ENCODE data around the gene ADAMTS19.
"Not testable (repeated sequence)": the region's sequence is repeated elsewhere in the genome, so short reads cannot be mapped to it uniquely, and the experiment has no call there.

Gene ADAMTS19

DNA sequence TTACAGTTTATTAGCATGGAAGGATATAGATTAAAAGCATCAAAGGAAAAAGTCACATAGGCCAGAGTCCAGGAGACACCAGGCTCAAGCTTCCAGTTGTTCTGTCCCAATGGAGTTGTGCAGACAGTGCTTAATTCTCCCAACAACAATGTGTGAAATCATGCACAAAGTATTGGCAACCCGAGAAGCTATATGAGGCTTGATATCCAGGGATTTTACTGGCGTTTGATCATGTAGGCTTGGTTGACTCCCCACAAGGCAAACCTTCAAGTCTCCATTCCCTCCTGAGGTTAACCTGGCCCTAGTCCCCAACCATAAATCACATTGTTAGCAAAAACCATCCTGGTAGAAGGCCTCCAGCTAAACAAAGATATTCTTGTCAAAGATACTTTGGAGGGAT, 141.5 kb downstream of the ADAMTS19 start:
- no peak for DNase-seq (ENCODE audit: low read depth)

GRCh38 chr5:129608350-129608749, 148.3 kb downstream of the ADAMTS19 start:
- DNase-seq (ENCODE audit: low read depth): no peak

GRCh38 chr5:129609710-129610109, 149.6 kb downstream of the ADAMTS19 start:
- no peak for DNase-seq (ENCODE audit: low read depth)

GRCh38 chr5:129616517-129616916, 156.4 kb downstream of the ADAMTS19 start:
- no peak for DNase-seq (ENCODE audit: low read depth)

DNA sequence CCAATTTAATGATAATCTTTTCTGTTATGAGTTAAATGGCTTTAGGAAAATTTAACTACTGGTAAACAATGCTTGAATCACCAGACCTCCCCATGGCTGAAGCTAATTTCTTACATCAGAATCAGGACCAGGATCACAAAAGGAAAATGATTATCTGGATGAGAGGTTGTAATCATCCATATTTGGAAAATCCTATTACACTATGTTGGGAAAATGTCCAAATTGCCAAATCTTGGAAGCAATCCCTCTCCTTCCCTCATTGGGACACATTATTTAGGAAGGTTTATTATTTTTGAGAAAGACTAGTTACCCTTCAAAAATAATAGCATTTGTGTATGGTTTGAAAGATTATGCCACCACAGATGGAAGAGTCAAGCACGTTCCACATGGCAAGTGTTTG, 157.1 kb downstream of the ADAMTS19 start:
- no peak for DNase-seq (ENCODE audit: low read depth)

GRCh38 chr5:129619782-129620181, 159.7 kb downstream of the ADAMTS19 start:
- no peak for DNase-seq (ENCODE audit: low read depth)

- DNase-seq (ENCODE audit: low read depth): no peak
Observed at GRCh38 chr5:129622531-129622930, 162.4 kb downstream of the ADAMTS19 start.

DNA sequence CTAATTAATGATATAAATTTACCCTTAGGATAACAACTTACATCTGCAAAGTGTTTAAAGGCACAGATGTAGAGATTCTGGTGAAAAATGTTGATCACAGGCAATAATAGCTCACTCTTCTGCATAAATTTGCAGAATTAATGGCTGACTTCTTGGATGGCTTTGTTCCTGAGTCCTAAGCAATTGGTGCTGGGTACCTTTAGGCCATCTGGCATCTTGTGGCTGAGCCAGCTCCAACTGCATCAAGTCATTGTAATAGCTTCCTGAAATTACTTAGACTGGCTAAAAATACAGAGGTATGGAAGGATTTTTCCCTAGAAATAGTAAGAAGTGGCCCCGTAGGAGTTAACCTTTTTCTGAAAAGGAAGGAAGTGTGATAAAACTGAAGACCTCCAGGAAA, 169.5 kb downstream of the ADAMTS19 start:
- no peak for DNase-seq (ENCODE audit: low read depth)

- no peak for DNase-seq (ENCODE audit: low read depth)
Observed at GRCh38 chr5:129630101-129630500, 170.0 kb downstream of the ADAMTS19 start.

DNA sequence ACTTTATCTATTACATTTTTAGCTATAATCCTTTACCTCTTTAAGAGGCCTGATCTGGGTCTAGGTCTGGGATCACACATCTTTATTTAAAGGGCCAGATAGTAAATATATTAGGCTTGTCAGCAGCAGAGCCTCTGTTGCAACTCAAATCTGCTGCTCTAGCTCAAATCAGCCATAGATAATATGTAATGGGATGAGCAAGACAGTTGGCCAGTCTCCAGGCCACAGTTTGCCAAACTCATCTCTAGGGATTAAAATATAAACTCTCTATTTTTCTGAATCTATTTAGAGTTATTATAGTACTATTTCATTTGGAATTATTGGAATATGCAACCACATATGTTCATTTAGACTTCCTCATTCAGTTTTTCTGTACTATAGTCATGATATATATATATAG, 171.9 kb downstream of the ADAMTS19 start:
- no peak for DNase-seq (ENCODE audit: low read depth)

GRCh38 chr5:129637501-129637900, 177.4 kb downstream of the ADAMTS19 start:
- DNase-seq (ENCODE audit: low read depth): not testable (repeated sequence)

DNA sequence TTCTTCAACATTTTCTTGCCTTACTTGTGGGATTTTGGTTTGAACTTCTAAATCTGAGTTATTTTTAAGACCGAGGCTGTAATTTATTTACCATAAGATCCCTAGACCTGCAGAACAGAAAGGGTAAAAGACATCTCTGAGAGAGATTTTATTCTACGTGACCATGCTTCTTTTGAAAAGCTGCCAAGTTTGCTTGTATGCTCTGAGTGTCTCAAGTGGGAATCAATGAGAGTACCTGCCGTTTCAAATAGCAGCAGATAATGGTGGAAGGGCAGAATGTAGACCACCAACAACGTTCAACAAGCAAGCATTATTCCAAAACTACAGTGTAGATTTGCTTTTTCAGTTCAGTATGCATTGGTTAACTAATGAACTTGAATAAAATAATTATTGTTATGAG, 179.2 kb downstream of the ADAMTS19 start:
- DNase-seq (ENCODE audit: low read depth): no peak

- DNase-seq (ENCODE audit: low read depth): no peak
Observed at GRCh38 chr5:129652349-129653056, 192.4 kb downstream of the ADAMTS19 start.

GRCh38 chr5:129653057-129653375, 192.9 kb downstream of the ADAMTS19 start:
- DNase-seq (ENCODE audit: low read depth): no peak

- no peak for DNase-seq (ENCODE audit: low read depth)
Observed at GRCh38 chr5:129653442-129653841, 193.3 kb downstream of the ADAMTS19 start.

- no peak for DNase-seq (ENCODE audit: low read depth)
Observed at GRCh38 chr5:129656952-129657351, 196.9 kb downstream of the ADAMTS19 start.

- DNase-seq (ENCODE audit: low read depth): no peak
Observed at GRCh38 chr5:129658801-129659200, 198.7 kb downstream of the ADAMTS19 start.

DNA sequence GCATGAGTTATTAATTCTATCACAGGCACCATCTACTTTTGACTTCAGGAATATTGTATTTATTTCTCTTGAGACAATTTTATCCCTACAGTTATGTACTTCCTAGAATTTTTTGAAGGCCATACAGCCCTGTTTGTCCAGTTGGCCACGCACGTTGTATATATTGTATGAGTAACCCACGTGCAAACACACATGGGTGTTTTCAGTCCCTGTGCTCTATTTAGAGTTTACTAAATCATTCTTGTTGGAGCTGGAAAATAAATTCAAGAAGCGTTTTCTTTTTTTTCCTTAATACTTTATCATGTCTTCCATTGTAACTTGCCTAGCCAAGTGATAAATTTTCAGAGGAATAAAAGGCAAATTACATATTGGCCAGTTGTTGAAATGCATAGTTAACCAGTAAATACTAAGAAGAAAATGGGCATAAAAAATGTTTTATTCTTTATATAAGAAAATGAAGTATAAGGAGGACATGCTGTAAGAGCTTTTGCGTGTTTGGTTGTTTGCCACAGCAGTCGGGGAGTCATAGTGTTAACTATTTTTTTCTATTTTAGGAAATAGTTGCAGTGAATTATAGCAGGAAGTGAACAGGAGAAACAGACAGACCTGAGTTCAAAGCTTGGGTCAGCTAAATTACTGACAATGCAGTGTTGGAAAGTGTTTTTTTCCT, 201.4 kb downstream of the ADAMTS19 start:
- DNase-seq (ENCODE audit: low read depth): no peak

DNA sequence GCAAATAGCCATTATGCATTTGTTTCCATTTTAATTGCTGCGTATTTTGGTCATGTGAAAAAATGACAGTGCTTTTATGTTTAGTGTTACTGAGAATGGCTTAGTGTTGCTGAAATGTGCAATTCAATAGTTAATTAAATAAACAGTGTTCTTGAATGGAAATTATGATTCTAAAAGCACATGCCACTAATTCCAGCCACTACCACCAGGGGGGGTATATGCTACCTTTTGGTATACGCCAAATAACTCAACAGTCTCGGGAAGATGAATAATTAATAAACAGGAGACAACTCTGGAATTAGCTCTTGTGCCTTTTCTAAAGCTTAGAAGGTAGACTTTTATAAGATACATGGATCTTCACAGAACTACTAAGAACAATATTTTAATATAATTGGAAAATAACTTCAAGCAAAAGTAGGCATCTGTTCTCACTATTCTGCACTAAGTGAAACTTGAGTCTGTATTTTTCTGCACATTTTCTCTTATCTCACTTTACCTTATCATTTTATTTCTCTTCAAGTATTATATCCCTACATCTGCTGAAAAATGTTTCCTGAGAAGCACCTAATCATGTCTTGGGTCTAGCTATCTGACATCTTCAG, 204.3 kb downstream of the ADAMTS19 start:
- no peak for DNase-seq (ENCODE audit: low read depth)

- DNase-seq (ENCODE audit: low read depth): no peak
Observed at GRCh38 chr5:129670957-129671500, 210.9 kb downstream of the ADAMTS19 start.

GRCh38 chr5:129672006-129672405, 211.9 kb downstream of the ADAMTS19 start:
- DNase-seq (ENCODE audit: low read depth): no peak

DNA sequence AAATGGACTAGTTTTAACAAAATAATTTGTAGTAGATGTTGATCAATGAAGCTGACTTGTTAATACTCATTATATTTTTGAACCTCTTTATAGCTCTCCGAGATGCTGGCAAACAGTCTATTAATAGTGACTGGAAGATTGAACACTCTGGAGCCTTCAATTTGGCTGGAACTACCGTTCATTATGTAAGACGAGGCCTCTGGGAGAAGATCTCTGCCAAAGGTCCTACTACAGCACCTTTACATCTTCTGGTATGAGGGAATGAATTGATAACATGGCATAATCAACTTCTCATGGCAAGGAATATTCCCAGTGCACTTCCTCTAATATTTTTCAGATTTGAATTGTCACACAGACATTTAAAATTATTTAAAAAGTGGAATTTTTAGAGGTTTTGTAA, 219.6 kb downstream of the ADAMTS19 start:
- no peak for DNase-seq (ENCODE audit: low read depth)

DNA sequence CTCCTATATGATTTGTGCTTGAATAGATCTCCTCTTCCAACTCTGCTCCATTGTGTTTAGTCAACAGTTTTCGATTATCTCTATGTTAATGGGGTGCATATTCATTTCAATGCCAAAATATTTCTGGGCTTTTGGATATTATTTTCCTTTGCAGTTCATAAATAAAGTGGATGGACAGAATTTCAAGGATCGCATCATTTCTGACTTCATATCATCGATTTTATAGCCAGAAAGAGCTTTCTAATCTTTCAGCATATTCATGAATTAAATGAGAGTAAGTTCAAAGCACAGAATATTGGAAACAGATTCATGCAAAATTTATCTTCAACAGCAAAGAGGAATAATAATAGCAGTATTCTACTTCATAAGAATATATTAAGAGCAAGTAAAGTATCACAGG, 227.8 kb downstream of the ADAMTS19 start:
- DNase-seq (ENCODE audit: low read depth): no peak
